ENCODE results near the gene RASA3.

- TF ChIP-seq CTCF (IDR thresholded peaks at IDR 0.05) (no peak), EMX1 (CRISPR knock-in tag; IDR thresholded peaks at IDR 0.05) (no peak), SOX15 (CRISPR knock-in tag; IDR thresholded peaks at IDR 0.05) (no peak), E2F1 (CRISPR knock-in tag; IDR thresholded peaks at IDR 0.05) (no peak), NFYB (CRISPR knock-in tag; conservative IDR thresholded peaks at IDR 0.05; ENCODE audit: low read depth) (no peak), MXD4 (CRISPR knock-in tag; IDR thresholded peaks at IDR 0.05; ENCODE audit: borderline replicate concordance) (no peak)
- TF ChIP-seq, protein P1, sequence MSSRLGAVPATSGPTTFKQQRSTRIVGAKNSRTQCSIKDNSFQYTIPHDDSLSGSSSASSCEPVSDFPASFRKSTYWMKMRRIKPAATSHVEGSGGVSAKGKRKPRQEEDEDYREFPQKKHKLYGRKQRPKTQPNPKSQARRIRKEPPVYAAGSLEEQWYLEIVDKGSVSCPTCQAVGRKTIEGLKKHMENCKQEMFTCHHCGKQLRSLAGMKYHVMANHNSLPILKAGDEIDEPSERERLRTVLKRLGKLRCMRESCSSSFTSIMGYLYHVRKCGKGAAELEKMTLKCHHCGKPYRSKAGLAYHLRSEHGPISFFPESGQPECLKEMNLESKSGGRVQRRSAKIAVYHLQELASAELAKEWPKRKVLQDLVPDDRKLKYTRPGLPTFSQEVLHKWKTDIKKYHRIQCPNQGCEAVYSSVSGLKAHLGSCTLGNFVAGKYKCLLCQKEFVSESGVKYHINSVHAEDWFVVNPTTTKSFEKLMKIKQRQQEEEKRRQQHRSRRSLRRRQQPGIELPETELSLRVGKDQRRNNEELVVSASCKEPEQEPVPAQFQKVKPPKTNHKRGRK (CRISPR knock-in tag; IDR thresholded peaks at IDR 0.05; ENCODE audit: borderline replicate concordance), result no peak
Measured at GRCh38 chr13:113969311-113969972, 163.0 kb downstream of the RASA3 start.
